HG03103 (cell line): ENCODE measurements around the gene CORO6.

Source experiments
- ATAC-seq: cut with Tn5 transposase; IDR thresholded peaks from one replicate; pipeline ENCODE4 v1.9.1; 2021; ENCODE audit warnings: low read depth; ENCODE audit not compliant: unreplicated experiment

The CORO6 gene

DNA sequence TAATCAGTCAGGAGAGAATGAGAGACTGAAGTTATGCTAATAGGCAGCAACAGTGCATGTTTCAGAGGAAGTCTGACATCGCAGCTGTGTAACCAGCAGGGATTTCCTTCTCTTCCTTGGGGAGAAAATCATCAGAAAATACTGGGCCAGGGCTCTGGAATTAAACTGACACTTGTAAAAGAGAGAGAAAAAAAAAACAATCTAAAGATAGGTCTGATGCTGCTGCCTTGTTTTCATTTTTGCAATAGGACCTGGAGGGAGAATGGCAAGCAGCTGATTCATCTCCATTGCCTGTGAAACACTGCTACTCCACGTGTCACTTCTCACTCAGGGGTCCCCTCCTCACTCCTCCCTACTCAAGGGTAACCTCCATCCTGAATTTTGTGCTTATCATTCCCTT lies 17.7 kb upstream of the CORO6 start:
- no peak for ATAC-seq

DNA sequence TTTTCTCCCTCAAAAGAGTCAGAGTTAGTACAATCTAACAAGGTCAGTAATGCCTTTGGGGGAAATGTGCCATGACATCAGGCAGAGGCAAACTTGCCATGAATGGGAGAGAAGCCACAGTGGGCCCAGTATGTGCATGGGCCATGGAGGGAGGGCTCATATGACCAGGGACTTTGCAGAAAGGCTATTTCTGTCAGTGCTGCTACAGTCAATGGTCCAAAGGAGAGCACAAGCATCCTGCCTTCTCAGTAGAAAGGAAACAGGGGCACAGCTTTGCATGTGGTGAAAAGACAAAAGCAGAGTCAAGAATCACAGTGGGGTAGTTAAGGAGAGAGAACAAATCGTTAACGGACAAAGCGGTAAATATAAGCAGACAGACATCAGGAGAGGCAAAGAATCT lies 11.2 kb upstream of the CORO6 start:
- ATAC-seq = no peak

DNA sequence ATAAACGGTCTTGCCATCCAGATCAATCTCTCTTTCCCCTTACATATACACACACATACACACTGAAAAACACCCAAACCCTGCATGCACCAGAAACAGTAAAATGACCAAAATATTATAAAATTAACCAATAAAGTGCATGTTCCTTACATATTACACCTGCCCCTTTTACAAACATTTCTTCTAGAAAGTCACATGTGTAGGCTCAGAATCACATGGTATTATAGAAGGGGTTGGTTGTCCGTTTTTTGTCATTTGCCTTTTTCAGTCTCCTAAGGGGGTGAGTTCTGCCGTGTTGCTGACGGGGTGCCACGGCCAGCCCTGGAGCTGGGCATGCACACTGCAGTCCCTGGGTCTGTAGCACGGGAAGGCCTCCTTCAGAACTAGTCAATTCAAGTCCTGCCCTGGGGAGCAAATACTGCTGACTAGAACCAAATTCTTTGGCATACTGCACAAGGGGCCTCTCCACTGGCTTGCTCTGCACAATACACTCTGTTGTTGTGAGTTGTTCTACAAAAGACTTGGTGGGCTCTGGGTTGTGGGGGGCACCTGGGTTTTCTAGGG lies 8.0 kb upstream of the CORO6 start:
- ATAC-seq = no peak

DNA sequence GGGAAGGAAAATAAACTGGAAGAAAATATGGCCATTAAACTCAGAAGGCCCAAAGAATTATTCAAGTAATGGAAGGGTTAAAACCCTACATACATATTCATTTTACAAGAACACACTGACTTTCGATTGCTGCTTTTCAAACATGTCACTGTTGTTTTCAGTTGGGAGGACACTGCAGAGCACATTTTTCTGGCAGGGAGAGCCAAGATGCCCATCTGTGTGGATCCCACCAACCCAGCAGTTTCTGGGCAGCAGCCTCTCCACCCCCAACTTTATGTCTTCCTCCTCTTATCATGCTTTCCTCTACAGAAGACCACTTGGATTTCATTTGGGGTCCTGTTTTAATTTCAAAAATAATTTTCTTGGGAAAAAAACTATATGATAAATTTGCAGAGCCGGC lies 7.1 kb upstream of the CORO6 start:
- ATAC-seq = no peak

DNA sequence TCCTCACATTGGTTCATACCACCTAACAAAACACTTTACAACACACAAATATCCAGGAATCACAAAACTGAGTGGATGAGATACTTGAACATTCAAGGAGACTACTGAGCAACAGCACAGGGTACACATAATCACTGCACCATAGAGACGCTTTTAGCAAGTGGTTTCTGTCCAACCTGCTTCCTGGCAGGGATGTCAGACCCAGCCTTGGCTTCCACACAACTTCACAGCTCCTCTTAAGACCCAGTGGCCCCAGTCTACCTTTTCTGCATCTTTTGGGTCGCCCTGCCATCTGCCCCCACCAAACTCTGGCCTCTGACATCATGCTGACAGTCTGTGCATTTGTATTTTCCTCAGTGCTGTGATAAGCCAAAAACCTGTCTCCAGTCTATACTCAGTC lies 5.9 kb upstream of the CORO6 start:
- ATAC-seq = no peak

DNA sequence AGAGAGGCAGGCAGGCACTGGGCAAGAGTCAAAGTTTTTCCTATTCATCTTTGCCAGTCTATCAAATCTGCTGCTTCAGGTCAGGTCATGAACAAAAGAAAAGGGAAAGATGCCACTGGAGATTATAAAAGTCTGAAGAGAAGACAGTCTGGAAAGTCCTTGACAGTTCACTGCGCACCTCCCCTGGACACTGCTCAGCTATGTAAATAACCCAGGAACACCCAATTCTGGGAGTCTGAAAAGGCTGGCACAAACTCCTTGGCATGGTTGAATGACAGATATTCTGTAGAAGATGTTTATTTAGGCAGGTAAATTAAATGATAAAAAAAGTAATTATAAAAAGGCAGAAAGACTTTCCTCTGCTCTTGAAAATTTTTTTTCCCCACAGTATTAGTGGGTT lies 5.2 kb upstream of the CORO6 start:
- ATAC-seq = no peak

DNA sequence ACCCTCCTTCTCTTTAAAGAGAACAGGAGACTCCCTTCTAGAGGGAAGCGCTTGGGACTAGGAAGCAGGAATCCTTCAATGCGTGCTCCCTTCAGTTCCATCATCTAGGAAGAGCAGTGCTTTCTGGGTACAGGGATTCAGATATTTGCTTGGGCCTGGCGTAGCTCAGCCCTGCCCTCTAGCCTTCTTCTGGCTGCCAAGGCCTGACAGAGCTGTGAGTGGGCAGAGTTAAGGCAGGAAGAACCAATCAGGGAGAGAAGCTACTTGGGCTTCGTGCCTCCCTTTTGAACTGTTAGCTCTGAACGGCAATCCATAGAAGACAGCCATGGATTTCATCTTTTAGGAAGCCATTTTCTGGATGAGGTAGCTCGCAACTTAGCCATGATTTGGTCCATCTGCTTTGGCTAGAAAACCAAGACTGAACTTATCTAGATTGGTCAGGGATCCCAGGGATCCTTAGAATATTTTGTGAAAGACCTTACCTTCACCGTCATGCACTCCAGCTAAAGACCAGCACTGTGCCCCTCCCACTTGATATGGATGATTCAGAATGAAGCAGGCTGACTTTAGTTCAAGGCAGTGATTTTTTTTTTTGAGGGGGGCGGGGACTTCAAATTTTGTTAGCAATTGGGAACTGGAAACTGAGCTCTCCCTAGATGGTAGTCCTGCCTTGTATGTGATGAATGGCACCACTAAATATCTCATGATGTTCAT lies 2.5 kb upstream of the CORO6 start:
- ATAC-seq = no peak

DNA sequence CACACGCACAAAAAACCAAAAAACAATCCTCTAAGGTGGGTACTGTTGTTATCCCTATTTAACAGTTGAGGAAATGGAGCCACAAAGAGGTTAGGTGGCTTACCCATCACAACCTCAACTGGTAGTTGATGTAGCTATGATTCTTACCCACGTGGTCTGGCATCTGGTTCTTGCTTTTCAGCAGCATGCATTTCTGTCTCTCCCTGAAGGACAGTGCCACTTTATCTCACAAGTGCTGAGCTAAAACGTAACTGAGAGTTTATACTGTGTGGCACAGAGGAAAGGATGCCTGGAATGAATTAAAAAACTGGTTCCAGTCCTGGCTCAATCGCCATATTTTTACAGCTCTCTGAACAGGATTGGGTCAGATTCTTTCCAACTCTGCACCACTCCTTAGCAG lies 1.9 kb upstream of the CORO6 start:
- no peak for ATAC-seq

DNA sequence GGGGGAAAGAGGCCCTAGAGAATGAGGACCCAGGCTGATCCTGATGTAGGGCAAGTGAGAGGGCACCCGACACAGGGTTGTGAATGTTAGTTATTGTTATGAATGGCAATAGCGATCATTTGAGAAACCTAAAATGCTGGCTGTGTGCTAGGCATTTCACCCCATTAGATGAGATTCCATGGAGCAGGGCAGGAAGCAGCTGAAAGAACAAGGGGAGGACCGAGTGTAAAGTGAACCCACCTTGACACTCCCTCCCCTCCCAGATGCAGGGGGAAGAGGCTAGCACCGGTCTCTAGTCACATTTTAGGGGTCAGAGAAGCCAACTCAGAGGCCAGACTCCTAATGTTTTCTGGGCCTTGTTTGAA lies 553 bp upstream of the CORO6 start:
- ATAC-seq = no peak

DNA sequence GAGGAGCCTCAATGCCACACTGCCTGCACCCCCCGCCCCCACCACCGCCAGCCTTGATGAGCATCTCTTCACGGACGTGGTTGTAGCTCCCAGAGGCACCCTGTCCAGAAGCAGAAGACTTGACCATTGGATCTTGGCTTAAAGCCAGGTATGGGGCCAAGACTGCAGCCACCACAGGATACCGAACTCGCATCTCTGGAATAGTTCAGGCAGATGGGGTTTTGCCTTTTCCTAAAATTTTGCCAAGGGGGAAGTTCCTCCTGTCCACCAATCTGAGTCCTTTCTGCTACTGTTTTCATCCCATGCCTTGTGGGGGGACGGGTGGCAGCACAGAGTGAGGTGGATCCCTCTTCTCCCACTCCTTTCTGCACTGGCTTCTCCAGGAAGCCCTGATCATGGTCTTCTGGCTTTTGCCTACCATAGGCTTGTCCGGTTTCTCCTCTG lies 939 bp downstream of the CORO6 start:
- no peak for ATAC-seq

DNA sequence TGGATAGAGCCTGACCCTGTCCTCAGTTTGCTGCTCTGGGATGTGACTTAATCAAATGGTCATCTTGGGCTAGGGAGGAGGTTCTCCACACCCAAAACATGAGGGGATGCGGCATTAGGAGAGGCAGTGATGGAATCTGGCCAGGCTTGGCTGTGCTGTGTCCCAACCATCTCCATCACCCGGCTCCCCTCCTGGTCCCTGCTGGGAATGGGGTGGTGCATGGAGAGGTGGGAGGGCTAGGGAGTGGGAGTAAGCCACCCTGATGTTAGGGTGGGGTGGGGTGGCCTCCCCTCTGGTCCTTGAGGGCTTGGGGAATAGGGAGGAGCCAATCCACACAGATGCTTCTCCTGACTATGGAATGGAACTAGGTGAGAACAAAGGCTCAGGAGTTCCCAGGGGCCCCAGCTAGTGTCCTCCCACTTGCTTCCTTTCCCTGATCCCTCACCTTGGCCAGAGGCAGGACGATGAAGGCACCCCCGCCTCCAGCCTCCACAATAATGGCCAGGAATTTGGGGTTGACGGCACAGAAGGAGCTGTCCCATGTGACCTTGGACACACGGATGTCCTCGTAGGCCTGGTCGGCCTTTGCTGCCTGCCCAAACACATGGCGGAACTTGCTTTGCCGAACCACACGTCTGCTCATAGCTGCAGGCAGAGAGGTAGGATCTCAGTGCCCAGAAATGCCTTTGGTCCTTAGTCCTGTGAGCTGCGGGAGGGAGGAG lies 1.8 kb downstream of the CORO6 start:
- no peak for ATAC-seq

DNA sequence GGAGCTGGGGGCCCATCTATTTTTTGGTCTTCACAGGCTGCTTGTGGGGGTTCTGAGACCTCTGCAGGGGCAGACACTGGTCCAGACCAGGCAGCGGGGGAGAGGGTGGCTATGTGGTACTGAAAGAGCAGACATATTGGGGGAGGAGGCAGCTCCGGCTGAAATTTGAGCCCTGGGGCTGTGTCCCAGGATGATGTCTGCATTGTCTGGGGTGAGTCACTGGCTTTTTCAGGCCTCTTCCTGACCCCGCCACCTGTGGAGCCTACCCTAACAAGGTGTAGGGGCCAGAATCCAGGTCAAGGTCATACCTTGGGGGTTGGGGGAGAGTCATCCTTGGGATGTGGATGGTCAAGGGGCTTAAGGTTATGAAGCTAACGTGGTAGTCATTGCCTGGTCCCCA lies 2.4 kb downstream of the CORO6 start:
- no peak for ATAC-seq

DNA sequence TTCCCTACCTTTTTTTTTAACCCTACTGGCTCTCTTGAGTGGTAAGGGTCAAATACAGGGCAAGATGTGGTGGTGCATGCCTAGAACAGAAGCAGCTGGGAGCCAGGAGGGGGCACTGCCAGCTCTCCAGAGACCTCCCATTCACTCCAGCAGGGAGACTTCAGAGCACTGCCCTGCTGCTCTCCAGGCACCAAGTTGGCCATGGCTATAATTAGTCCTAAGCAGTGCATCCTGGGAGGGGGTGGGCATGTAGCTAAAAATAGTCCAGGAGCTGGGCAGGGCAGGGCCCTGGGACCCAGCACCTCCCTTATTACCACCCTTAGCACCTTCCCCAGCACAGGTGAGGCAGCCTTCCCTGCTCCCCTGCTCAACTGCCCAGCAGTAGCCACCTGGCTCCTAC lies 3.5 kb downstream of the CORO6 start:
- no peak for ATAC-seq

DNA sequence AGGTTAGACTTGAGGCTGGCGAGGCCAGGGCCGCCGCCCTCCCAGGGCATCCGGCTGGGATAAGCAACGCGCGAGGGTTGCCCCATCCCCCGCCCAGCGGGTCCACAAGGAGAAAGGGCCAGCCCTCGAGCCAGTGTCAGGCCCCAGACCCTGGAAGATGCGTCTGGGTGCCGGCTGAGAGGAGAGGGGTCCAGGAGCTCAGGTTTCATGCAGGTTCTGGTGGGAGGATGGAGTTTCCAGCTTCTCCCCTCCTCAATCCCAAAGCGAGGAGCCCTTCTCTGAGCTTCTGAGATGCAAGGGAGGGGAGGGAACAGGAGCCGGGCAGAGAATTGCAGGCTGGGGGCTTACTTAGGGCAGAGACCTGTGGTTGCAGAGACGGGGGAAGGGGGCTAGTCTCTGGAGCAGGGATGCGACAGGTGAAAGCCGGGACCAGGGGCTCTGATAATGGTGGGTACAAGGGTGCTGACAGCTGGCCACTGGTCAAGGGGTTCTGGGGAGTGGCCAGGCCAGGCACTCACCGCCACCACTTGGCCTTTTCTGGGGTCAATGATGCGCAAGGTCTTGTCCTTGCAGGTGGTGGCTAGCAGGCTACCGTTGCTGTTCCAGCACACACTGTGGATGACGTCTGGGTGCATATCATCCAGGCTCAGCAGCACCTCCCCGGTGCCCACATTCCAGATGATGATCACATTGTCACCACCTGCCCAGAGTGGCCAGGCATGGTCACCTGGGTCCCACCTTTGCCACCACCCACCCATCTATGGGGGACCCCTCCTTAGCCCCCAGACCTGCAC lies 4.2 kb downstream of the CORO6 start:
- no peak for ATAC-seq

DNA sequence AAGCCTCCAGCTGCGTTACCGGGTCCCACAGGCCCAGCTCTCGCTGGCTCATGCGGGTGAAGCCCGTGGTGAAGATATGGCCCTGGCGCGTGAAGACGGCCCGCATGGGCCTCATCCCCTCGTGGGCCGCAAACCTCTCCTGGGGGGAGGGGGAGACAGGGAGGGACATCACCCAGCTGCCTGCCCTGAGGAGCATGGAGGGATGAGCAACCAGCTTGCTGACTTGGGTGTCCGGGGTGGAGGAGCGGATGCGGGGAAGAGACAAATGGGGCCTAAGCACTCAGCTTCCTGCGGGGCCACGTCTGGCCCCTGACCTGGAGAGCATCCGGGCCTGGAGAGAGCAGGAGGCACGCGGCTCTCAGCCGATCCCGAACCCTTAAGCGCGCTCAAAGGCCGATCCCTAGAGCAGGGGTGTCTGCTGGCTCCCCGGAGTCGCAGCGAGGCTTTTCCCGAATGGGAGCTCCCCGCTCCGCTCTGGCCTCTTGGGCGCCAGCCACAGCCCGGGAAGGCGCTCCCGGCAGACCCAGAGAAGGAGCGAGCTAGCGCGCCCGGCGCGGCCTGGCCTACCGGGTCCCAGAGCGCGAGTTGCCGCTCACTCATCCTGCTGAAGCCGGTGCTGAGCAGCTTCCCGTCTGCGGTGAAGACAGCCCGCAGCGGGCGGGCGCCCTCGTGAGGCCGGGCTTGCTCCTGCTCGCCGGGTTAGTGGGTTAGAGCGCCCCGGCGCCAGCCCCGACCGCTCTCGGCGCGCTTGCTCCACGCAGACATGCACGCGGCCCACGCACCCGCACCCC lies 5.0 kb downstream of the CORO6 start:
- ATAC-seq = no peak

DNA sequence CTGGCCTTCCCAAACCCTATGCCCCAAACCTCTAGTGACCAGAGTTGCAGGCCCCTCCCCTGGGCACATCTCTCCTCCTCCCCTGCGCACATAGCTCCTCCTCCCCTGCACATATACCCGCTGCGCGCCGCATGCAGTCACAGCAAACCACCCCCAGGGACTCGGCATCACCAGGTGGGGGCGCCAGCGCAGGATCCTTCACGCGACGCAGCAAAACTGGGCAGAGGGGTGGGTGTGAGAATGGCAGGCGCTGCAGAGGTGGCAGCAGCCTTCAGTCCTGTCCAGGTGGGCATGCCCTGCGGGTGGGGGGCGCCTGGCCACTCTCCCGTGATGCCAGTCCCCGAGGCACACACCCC lies 5.6 kb downstream of the CORO6 start:
- peak; percentile 45 for ATAC-seq

DNA sequence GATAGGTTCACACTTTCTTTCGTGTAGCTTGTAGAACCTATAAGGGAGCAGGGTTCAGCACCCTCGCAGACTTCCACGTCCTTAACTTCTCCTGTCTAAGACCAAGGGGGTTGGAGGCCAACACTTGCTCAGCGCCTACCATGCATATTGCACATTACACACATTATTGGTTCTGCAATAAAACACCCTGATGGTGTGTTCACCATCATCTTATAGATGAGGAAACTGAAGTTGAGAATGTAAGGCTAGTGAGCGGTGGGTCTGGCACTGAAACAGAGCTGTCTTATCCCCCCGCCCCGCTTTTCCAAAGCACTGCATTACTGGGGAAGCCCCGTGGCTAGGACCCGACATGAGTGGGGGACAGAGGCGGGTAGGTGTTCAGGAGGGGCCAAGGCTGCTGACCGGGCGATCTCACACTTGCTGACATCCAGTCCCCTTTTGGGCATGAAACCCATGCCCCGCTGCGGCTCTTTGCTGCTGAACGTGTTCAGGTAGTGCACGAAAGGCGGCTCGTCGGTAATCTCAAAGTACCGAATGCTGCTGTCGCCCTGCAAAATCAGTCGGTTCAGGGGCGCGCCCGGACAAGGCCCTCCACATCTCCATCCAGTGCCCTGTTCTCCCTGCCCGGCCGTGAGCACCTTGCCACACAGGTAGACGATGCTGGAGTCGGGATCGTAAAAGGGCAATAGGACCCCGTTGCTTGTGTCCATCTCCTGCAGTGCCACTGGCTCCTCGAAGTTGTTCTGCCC lies 6.2 kb downstream of the CORO6 start:
- ATAC-seq = no peak

DNA sequence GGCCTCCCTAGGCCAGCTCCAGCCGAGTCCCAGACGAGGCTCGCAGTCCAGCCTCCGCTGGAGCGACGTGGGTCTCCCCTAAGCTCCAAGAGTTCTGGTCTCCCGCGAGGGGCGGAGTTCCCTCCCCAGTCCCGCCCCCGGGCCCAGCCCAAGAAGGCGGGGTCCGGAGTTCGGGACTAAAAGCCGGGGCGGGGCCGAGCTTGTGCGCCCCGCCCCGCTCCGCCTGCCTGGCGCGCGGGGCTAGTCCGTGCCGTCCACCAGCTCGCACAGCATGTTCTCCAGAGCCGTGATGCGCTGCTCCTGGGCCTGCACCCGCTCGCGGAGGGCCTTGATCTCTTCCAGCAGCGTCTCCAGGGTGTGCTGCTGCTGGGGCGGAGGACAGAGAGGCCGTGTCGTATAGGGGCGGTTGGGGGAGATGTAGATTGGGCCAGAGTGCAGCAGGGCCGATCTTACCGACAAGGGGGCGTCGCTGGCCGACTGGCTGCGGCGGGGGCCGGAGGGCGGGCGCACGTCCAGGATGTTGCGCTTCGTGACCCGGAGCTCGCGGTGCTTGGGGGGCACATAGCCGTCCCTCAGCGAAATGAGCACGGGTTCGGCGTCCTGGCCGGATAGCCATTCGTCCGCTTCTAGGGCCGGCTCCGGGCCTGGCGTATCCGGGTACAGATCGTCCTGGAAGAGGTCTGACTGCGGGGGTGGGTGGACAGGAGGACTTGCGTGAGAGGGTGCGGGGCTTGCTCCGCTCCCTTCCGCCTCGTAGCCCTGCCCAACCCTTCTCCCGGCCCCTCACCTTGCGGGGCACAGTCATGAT lies 7.0 kb downstream of the CORO6 start:
- no peak for ATAC-seq

DNA sequence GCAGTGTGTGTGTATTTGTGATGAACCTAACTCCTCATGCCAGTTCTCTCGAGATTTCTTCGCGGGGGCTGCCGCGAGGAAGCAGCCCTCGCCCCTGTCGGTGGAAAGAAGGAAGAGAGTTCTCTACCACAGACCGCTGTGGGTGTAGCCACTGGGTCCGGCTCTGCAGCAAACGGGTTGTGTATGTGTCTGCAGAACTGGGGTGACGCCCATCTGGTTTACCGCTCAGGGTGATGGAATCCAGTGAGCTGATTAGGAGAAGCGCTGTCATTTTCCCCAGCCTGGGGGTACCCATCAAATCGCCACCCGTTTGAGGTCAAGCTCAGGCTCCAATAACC lies 7.7 kb downstream of the CORO6 start:
- no peak for ATAC-seq
